K562 (cell line): Measurements from ENCODE around the gene ARL17B.
"Not testable (repeated sequence)": the region's sequence is repeated elsewhere in the genome, so short reads cannot be mapped to it uniquely, and the experiment has no call there.

Experiments used
- CAMTA2 ChIP-seq: fragments of 250-450 bp; sonication (Bioruptor Pico); conservative IDR thresholded peaks from 2 replicates; pipeline ENCODE4 v1.5.1; 2022
- CTCF ChIP-seq, 3 experiments: IDR thresholded peaks in 2 of 3; conservative IDR thresholded peaks in 1 of 3; 2 replicates each; pipeline ENCODE4 v1.5.1; 2011 to 2012; ENCODE audit warnings: low read length in 3 of 3, mild to moderate bottlenecking in 3 of 3, control low read depth in 2 of 3, improper control_type of control experiment in 1 of 3, inconsistent platforms in 1 of 3, low read depth in 1 of 3, mixed read lengths in 1 of 3, moderate library complexity in 1 of 3; ENCODE audit not compliant: insufficient read depth in 2 of 3
- EP300 ChIP-seq: IDR thresholded peaks from 2 replicates; pipeline ENCODE4 v1.6.1; 2012; ENCODE audit warnings: low read length, improper control_type of control experiment
- FOXA1 ChIP-seq: fragments of 450-650 bp; IDR thresholded peaks from 2 replicates; pipeline ENCODE4 v1.6.1; 2016; ENCODE audit warnings: mild to moderate bottlenecking, borderline replicate concordance
- FOXP1 ChIP-seq: sonication (generic); formaldehyde crosslinking; IDR thresholded peaks from 2 replicates; pipeline ENCODE4 v1.8.0; 2022; ENCODE audit warnings: mild to moderate bottlenecking, missing genetic modification reagents
- GABPB2 ChIP-seq: fragments of 250-450 bp; sonication (Bioruptor Pico); conservative IDR thresholded peaks from 2 replicates; pipeline ENCODE4 v1.5.1; 2021; ENCODE audit warnings: mild to moderate bottlenecking
- MXI1 ChIP-seq: IDR thresholded peaks from 2 replicates; pipeline ENCODE4 v1.6.1; 2011; ENCODE audit warnings: low read depth, mild to moderate bottlenecking, improper control_type of control experiment, low read length
- POLR2AphosphoS2 ChIP-seq: IDR thresholded peaks from 2 replicates; pipeline ENCODE4 v1.6.1; 2012; ENCODE audit warnings: low read length, improper control_type of control experiment
- SLC30A9 ChIP-seq: fragments of 250-450 bp; sonication (Bioruptor Pico); IDR thresholded peaks from 2 replicates; pipeline ENCODE4 v1.8.0; 2022; ENCODE audit warnings: mild to moderate bottlenecking, moderate library complexity
- TFAM ChIP-seq: fragments of 250-450 bp; sonication (Bioruptor Pico); conservative IDR thresholded peaks from 2 replicates; pipeline ENCODE4 v1.5.0; 2021; ENCODE audit warnings: mild to moderate bottlenecking, moderate library complexity

GRCh38 chr17:46225274-46225794 is 136.2 kb downstream of the ARL17B start:
- TF ChIP-seq FOXA1; EP300; MXI1; CAMTA2 (CRISPR knock-in tag); FOXP1 (CRISPR knock-in tag); POLR2AphosphoS2; CTCF (IDR thresholded peaks at IDR 0.05 in 2 of 3, conservative IDR thresholded peaks at IDR 0.05 in 1 of 3; ENCODE audit: insufficient read depth in 2 of 3, low read depth in 1 of 3, low read length in 3 of 3); TFAM (CRISPR knock-in tag); SLC30A9; GABPB2 (CRISPR knock-in tag): not testable (repeated sequence)
